Lower leg skin (tissue), 4 donors: ENCODE data around the gene CD300H. TPM values are rescaled to one million over a fixed set of nuclear protein-coding genes. Genes with fewer than 3 reads are reported as not detected.

Experiments
- DNase-seq, 2 donors: peaks; one replicate each; pipeline ENCODE4 v3.0.0-alpha.2; 2019; ENCODE audit warnings: low spot score in 2 of 2
- H3K4me3 ChIP-seq: fragments of 200-600 bp; sonication (generic); 2 replicates; pipeline ENCODE4 v1.5.1; 2017; ENCODE audit warnings: mild to moderate bottlenecking, low read depth; ENCODE audit not compliant: poor library complexity, severe bottlenecking
- POLR2A ChIP-seq, 2 donors: fragments of 450-650 bp; IDR thresholded peaks; one replicate each; pipeline ENCODE4 v1.6.1; 2016 to 2017; ENCODE audit warnings: antibody characterized with exemption in 2 of 2, mild to moderate bottlenecking in 1 of 2, moderate library complexity in 1 of 2
- WGBS, 2 donors: methylation state at CpG; one replicate each; pipeline ENCODE4 v1.1.5; 2018; 5-methylcytosine and 5-hydroxymethylcytosine counted together
- intact Hi-C: fragments of 100-400 bp; cut with DNase I; formaldehyde crosslinking; loops from one replicate; pipeline ENCODE4 v1.15.0; 2023; ENCODE audit warnings: low total_unique reads
- total RNA-seq, 4 donors: library from RNA; depleted of rRNA; stranded (reverse); fragments of >200 nt; gene quantifications; one replicate each; pipeline ENCODE4 v1.1.0, GENCODE V29; 2016
- TF ChIP-seq, protein P1 (sequence below), 3 donors: fragments of 450-650 bp; IDR thresholded peaks; one replicate each; pipeline ENCODE4 v1.5.1; 2016; ENCODE audit warnings: antibody characterized with exemption in 3 of 3, mild to moderate bottlenecking in 3 of 3, moderate library complexity in 2 of 3

CD300H gene
- total RNA-seq, 4 donors from 2014 or later = not detected

- TF ChIP-seq, protein P1, sequence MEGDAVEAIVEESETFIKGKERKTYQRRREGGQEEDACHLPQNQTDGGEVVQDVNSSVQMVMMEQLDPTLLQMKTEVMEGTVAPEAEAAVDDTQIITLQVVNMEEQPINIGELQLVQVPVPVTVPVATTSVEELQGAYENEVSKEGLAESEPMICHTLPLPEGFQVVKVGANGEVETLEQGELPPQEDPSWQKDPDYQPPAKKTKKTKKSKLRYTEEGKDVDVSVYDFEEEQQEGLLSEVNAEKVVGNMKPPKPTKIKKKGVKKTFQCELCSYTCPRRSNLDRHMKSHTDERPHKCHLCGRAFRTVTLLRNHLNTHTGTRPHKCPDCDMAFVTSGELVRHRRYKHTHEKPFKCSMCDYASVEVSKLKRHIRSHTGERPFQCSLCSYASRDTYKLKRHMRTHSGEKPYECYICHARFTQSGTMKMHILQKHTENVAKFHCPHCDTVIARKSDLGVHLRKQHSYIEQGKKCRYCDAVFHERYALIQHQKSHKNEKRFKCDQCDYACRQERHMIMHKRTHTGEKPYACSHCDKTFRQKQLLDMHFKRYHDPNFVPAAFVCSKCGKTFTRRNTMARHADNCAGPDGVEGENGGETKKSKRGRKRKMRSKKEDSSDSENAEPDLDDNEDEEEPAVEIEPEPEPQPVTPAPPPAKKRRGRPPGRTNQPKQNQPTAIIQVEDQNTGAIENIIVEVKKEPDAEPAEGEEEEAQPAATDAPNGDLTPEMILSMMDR (IDR thresholded peaks at IDR 0.05) = no peak
- no peak for DNase-seq
- 65 to 78% methylated on average over 6 of the region's 6 CpGs for WGBS, 2 donors
- intact Hi-C loops = no loop called here
- H3K4me3 ChIP-seq = no peak overlapping the region
Measured at GRCh38 chr17:74595037-74595750, 27.9 kb upstream of the CD300H start.

- TF ChIP-seq, protein P1 (IDR thresholded peaks at IDR 0.05) = no peak
- no peak for TF ChIP-seq POLR2A (IDR thresholded peaks at IDR 0.05)
- intact Hi-C loops = no loop called here
- H3K4me3 ChIP-seq = no peak within 1 kb of the TSS
- DNase-seq = no peak
- WGBS, 2 donors = 72 to 75% methylated on average over 14 of the region's 14 CpGs
Measured at GRCh38 chr17:74592087-74592990, 25.0 kb upstream of the CD300H start, which contains the start of gene CD300LD. Gene CD300LD (minus strand): TSS chr17:74592283. CDS start chr17:74592202, 81 bp downstream.

GRCh38 chr17:74591503-74591902 is 24.2 kb upstream of the CD300H start:
- DNase-seq = no peak
- intact Hi-C loops = no loop called here
- no peak overlapping the region for H3K4me3 ChIP-seq
- TF ChIP-seq, protein P1 (IDR thresholded peaks at IDR 0.05) = no peak
- TF ChIP-seq POLR2A (IDR thresholded peaks at IDR 0.05) = no peak
- 81 to 88% methylated on average over 1 of the region's 1 CpG for WGBS, 2 donors

DNA sequence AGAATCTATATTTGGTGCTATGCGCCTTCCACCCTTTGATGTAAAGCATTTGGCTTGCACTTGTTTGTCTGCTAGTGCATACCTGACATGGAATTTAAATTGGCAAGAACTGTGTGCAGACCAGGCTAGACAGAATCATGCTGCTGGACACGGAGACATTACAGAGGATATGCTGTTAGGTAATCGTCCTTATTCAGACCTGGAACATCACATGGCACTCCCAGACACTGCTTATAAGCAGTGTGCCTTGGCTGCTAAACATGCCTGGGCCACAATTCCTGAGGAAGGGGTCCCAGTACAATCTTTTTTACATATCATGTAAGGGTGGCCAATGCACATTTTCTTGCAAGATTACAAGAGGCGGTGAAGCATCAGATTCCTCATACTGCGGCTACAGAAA is 18.4 kb upstream of the CD300H start:
- intact Hi-C loops = no loop called here
- DNase-seq = no peak
- TF ChIP-seq, protein P1 (IDR thresholded peaks at IDR 0.05) = no peak
- no peak for TF ChIP-seq POLR2A (IDR thresholded peaks at IDR 0.05)
- H3K4me3 ChIP-seq = no peak overlapping the region
- 60 to 61% methylated on average over 5 of the region's 5 CpGs for WGBS, 2 donors

GRCh38 chr17:74584292-74585060 is 17.2 kb upstream of the CD300H start:
- WGBS, 2 donors = 80 to 83% methylated on average over 14 of the region's 14 CpGs
- no peak for TF ChIP-seq POLR2A (IDR thresholded peaks at IDR 0.05)
- TF ChIP-seq, protein P1 (IDR thresholded peaks at IDR 0.05) = no peak
- H3K4me3 ChIP-seq = no peak overlapping the region
- DNase-seq = no peak
- intact Hi-C loops = no loop called here
